ENCODE results near the gene FOXP2.

FOXP2 gene

DNA sequence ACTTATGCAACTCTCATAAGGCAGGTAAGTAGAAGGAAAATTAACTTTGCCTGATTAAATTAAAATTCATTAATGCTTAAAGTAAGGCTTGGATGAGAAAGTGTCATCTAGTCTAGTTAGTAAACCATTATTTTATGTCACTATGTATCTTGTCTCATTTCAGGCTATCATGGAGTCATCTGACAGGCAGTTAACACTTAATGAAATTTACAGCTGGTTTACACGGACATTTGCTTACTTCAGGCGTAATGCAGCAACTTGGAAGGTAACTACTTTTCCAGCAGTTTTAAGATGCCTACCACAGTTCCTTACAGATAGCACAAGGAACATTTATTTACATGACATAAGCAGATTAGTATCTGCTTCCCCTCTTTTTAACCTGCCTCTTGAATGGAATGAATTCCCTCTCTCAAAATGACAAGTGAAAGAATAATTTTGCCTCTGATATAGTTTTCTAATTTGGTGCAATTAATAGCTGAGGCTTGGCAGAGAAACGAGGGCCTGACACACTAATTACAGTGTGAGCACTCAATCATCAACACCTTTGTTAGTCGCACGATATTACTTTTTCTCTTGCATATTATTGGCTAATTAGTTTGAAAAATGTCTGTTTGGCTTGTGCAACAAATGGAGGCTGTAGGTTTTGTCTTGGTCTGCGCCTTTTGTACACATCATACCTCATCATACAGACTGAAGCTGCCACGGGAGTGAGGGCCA, 245.0 kb downstream of the FOXP2 start:
- DNase-seq: no peak

DNA sequence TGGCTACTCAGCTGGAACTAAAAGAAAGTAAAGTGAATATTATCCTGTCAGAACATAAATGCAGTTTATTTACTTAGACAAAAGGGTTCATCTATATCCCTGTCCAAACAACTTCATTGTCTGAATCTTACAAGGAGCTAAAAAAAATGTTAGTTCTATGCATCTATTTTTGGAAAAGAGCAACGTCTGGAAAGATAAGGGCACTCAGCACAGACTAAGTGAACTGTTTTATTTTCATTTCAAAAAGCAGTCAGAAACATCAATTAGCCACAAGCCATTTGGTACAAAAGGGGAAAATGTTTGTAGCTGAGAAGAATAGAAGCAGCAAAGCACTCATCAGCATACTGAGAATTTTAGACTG, 245.5 kb downstream of the FOXP2 start:
- DNase-seq: no peak

DNA sequence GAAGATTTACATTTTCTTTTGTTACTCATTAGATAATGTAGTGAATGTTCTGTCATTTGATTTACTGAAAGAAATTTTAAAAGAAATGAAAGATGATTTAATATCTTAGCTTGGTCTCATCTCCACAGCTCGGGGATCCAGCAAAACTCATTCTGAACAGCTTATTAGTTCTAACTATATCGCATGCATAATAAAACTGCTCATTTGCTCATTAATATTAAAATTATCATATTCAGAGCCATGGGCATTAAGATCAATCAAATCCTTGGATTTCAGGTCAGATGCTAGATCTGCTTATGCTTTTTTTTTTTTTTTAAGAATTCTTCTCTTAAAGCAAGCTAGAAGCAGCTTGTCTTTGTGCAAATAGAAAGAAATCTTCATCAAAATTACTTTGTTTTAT, 246.1 kb downstream of the FOXP2 start:
- no peak for DNase-seq

DNA sequence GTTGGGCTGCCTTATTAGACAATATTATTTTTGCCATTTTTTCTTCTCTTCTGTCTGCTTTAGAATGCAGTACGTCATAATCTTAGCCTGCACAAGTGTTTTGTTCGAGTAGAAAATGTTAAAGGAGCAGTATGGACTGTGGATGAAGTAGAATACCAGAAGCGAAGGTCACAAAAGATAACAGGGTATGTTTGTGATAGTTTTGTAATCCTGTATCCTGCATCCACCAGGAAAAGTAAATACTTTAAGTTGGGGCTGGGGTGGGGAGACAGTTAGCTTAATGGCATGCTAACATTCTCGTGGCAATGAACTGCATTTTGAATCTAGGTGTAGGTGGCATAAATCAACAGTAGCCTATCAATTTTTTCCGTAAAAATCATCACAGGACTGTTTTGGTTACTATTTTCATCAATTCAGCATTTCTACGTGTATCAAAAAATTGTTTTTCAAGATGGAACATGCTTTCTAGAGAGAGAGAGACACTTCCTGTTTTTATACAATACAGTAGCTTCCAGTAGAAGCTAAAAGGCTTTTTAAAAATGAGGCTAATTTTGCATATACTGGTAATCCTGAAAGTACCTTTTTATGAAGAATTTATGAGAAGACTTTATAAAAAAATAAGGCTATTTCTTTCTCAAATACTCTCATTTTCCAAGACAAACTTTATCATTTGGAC, 247.5 kb downstream of the FOXP2 start:
- no peak for DNase-seq

DNA sequence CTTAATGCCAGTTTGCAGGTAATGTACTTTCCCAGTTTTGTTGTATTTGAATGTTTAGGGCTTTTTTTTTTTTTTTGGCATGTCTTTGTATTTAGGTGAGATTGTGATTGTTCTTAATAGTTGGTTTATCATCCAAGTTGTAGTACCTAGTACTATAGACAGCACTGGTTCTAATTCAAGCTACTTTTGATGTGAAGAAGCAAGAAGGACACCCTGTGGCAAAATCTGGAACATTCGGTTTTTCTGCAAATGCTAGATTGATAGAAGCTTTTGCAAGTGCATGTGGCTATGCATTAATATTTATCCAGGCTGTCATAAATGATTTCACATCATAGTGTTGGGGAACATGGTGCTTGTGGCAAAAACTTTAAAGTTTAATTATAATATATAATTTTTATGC, 248.9 kb downstream of the FOXP2 start:
- peak; percentile 45 for DNase-seq

DNA sequence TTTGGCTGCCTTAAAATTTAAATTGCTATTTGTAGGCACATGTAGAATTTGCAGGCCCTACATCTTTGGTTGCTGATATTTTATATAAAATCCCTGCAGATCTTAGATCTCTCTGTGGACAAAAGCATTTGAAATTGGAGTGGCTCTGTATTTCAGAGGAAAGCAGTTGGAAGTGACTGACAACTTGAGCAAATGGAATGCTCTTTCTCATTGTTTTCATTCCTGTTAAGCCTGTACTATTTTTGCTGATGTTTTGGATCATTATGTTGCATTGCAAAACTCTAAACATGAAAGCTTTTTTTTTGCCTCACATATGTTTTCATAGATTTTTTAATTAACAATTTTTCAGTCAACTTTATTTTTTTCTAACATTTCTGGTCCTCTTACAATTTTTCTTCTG, 256.1 kb downstream of the FOXP2 start:
- DNase-seq: peak; percentile 8

DNA sequence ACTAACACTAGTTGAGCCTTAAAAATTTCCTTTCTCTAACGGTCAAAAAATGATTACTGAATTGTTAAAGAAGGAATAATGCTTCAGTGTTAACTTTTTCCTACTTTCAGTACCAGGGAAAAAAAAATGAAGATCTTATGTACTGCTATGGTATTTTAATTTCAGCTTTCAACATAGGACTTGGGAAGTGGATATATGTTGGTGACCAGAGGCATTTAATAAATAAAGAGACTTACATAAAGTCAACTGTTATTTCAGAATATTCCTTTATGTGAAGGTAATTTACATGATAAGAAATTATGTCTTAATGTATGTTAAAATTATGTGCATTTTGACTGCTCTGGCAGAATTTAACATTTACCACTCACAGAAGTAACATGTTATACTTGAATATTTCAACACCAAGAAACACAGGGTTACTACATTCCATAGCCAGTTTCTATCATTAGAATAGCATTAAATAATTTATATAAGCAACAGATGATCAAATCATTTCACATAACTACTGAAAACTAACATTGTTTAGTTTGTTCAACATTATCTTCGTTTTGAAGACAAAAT, 257.0 kb downstream of the FOXP2 start:
- no peak for DNase-seq

DNA sequence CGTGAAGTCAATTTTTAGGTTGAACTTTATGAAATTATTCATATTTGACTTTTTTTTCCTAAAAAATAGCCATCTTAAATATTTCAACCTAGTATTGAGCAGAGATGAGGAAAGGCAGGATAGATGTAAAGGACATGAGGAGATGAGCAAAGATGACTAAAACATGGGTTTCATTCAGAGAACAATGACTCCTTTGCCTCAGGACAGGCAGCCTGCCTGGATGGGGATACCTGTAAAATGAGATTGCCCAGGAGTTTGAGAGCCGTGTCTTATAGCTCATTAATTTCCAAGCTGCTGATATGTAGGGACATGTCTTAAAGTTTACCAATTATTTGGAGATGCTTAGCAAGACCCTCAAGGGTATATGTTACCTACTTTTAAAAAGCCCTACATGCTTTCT, 263.5 kb downstream of the FOXP2 start:
- no peak for DNase-seq

DNA sequence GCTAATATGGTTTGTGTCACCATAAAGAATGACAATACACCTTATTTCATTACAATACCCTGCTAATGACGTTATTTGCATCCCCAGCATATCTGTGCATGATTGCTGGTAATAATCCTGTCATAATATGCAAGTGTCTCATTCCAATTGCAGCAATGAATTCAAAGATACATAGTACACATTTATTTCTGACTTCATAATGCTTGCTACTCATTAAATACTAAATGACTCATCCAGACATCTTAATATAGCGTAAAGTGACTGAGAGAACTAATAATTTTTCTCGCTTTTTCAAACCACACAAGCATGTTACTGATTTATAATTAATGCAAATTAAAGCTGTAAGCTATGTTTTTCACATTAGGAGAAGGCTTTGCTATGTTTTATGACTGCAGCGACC, 272.6 kb downstream of the FOXP2 start:
- no peak for DNase-seq

DNA sequence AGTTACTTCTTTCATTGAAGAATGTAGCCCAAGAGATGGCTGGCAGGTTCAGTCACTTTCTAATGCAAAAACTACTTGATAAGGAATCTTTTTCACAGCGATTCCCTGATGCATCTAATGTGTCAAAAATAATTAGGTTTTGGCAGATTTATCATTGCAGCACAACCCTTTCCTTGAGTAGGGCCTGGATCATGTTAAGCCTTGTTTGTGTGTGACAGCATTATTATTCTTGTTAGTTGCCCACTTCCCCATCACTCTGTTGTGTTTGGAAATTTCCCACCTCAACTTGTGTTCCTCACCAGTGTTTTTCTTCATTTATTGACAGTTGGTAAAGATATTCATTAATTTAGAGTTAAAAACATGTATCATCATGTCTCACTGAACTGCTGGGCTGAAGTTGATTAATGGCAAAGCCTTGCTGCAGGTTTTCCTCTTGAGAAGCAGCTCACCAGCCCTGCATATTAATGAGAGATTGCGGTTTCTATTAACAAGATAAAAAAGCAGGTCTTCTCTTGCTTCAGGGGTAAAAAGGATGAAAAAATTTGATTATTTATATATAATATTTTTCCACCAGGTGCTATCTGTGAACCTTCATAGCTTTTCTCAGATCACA, 273.9 kb downstream of the FOXP2 start:
- no peak for DNase-seq

DNA sequence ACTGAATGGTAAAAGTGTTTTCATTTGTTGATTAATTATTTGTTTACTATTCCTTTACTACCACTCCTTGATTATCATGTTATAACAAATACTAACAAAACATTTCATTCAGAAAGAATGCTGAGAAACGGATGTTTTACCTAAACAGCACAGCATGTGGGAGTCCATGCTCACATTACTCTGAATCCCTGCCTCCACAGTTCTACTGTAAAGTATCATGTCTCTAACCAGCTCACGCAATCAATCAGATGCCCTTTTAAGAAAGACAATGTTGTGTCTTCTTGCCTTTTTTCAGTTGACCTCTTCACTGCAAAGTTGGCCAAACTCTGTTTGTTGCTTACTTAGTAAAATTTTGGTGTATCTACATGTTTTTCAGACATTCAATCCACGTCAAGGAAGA, 274.8 kb downstream of the FOXP2 start:
- DNase-seq: no peak

DNA sequence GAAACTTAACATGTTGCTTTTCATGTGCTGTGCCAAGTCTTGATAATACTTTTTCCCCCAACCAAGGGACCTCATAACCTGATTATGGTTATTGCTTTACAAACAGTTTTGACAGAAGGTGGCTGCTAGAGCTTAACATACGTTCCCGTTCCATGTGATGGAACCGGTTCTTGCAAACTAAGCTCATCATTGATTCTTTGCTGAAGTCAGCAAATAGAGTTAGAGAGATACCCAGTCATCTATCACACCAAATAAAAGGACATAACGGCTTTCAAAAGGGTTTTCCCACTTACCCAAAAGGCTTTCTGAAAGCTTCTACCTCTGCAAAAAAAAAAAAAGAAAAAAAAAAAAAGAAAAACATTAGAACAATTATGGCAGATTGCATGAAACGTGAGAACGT, 277.0 kb downstream of the FOXP2 start:
- DNase-seq: no peak

DNA sequence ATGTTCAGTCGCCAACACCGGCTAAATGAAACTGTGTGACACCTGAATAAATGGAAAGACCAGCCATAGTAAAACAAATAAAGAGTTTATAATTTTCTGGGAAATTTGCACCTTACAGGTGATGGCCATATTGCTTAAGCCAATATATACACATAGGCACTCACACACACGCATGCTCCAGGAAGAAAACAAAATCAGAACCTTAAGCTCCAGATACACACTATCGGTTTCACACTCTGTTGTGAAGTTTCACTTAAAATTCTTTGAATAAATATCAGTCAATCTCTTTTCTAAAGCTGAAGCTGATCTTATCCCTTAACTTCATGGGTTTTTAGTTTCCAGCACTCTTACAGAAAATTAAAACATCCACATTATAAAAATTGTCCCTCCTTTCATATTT, 280.6 kb downstream of the FOXP2 start:
- no peak for DNase-seq

DNA sequence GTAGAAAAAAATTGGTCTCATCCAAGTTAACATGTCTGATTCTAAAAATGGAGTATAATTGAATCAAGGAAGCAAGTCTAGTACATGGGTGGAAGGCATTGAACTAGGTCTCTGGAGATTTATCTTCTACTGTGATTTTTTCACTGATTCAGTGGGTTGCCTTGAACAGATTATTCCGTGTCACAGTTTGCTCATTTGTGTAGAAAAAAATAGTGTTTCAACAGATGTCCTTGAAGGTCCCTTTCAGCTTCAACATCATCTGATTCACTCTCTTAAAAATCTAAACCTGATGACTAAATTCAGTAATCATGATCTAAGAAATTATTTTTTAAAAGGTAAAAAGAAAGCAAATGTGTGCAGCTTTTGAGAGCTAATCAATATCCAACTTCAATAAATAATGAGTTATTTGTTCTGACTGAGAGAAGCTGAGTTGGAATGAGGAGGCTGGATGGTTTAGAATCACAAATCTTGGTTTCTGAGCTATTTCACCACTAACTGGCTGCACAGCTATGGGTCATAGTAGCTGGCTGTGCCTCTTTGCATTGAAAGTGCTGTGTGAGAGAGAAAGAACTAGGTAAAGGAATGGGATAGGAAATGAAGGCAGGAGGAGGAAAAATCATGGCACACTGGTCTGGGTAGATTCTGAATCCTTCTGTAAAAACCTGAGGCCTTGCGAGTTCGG, 285.8 kb downstream of the FOXP2 start:
- no peak for DNase-seq

DNA sequence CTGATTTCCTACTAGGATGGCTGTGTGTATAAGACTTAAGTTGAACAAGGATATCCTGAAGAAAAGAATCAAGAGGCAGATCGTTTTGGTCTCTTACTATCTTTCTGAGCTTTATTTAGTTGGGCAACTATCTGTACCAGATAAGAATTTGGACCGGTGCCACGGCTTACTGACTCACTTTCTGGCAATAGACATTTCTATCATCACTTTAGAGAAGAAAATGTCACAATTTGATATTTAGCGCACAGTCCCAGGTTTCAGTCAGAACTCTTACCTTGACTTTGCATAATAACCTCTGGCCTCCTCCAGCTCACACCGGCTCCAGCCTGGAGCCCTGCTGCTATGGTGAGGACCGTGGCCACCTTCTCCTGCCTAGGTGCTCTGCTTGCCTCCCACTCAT, 289.1 kb downstream of the FOXP2 start:
- peak; percentile 12 for DNase-seq

DNA sequence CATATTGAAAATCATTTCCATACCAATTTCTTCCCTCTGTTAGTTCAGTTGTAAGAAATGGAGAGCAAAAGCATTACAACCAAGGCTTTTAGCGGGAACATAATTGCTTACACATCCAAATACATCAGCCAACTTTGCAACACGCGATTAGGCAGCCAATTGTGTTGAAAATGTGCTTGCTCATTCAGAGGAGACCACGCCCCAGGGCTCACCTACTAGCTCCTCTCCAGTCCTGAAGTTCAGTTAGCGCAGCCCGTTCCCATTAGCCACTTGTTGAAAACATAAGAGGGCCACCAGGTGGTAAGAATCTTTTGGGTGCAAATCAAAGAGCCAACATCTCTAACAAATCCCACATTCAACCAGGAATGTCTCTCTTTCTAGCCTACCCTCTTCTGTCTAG, 294.0 kb downstream of the FOXP2 start:
- DNase-seq: no peak

DNA sequence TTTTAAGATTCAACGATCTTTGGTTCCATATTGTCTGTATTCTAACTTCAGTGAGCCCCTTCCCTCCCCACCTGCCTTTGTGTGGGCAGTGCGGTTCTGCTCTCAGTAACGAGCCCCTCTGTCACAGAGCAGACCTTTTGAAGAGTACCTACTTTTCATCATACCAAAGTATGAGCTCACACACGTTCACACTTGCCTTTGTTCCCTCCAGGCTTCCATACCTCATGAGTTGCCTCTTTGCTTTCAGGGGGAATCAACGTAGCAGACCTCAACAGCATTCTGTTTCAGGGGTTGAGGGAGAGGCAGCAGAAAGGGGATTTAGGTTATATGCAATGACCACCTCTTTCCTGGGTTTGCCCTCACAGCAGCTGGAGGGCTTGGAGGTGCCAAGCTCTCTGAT, 295.9 kb downstream of the FOXP2 start:
- DNase-seq: no peak

DNA sequence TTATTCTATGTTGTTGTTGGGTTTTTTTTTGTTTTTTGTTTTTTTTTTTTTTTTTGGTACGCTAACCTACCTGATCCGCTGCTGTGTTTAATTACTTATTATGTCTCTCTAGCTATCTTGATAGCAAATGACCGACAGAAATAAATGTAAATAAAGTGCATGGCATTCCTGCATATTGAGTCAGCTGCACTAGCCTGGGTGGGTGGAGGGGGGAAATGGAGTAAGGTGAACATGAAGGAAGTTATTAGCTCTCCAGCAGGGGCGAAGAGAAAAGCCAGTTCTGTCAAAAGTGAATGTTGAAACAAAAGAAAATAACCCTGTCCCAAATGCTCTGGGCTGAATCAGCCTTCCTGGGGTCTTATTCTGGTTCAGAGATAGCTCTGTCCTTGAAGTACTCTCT, 296.6 kb downstream of the FOXP2 start:
- peak; percentile 4 for DNase-seq

DNA sequence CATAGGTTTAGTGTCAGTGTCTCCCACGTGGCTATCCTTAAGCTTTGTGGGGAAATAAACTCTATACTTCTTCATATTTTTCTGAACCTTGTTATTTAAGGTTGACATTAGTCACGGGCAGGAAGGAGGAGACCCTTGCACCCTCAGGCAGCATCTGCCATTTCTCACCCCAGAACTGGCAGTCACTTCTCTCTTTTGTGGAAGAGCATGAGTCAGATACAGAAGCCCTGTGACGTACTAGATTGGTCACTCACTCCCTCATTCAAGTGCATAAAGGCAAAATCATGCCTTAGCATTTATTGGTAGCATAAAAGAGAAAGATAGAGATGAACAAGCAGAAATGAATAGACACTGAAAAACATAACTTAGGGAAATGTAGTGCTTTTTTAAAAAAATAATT, 301.3 kb downstream of the FOXP2 start:
- no peak for DNase-seq

DNA sequence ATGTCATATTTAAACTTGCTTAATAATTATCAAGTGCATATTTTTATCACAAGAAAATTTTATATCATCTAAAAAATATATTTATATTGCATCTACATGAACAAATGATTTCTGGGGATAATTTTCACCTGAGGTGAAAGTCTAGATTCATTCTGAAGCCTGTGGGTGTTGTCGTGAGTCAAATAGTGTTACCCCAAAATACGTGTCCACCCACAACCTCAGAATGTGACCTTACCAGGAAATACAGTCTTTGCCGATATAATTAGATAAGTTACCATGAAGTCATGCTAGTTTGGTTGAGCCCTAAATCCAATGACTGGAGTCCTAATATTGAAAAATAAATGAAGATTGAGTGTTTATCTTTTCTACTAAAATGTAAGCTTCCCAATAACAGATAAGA, 304.2 kb downstream of the FOXP2 start:
- DNase-seq: no peak

DNA sequence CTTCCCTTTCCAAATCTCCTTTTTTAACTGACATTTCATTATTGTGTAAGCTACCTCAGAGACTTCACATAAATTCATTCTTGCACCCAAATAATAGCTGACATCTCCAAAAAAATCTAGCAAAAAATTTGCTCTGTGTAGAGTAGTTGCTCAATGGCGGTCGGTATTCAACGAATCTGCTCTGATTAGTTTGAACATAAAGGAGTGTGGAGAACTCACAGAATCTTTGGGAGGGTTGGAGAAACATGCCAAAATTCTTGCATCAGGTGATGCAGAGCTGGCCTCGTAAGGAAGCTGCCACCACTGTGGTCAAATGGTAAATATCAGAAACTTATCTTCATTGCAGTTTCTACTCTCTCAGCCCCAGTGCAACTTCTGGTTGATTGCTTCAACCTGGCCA, 306.1 kb downstream of the FOXP2 start:
- DNase-seq: peak; percentile 53

DNA sequence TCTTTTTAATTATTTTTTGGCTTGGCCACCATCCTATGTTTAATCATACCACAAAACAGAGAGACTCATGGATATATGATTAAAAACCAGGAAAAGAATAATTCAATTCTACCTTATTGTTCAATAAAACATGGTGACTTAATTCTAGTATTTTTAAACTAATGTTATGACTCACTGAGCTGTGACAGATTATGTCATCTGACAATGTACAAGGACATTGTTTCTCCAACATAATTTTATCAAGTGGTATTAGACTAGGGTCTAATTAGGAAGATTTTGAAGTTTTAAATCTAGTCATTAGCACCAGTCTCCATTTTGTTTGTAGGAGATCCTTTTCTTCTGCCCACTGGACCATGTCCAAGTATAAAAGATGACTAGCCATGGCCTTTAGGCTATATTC, 307.9 kb downstream of the FOXP2 start:
- DNase-seq: no peak

DNA sequence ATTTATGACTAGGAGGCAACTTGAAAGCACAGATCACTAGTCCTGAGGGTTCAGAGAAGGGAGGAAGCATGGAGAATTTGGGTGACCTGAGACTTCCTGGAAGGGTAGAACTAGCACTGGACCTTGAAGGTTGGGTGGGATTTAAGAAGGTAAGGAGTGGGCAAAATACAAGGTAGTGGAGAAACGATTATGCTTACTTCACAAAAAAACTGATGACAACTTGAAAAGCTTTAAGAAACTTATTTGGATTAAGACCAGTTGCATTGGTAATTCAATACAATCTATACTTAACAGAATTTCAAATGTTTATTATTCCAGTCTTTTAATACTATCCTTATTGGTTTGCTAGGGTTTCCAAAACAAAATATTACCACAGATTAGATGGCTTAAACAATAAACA, 308.7 kb downstream of the FOXP2 start:
- no peak for DNase-seq

DNA sequence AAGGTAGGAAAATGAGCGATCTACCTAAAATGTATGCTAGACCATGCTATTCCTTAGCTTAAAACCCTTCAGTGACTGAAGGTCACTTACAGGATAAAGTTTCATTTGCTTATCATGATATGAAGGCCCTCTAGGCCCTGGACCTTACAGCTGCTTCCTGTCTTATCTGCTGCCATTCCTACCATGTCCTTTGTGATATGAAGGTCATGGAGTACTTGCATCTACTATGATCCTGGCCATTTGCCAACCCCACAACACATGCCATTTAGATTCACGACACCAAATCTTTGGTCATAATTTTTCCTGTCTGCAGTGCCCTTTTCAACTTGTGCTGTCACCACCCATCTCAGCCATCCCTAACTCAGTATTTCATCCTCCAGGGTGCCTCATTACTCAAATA, 325.5 kb downstream of the FOXP2 start:
- DNase-seq: no peak
